Osteoblast (primary cell): ENCODE measurements around the gene PTPRN2. TPM values are rescaled to one million over a fixed set of nuclear protein-coding genes. Genes with fewer than 3 reads are reported as not detected.

Experiments
- DNase-seq: peaks from one replicate; pipeline ENCODE4 v3.0.0; 2011; ENCODE audit warnings: low spot score, mixed read lengths; ENCODE audit not compliant: insufficient read length; ENCODE audit errors: missing footprints
- H2AFZ ChIP-seq: 2 replicates; pipeline ENCODE4 v1.6.0; 2011; ENCODE audit warnings: mild to moderate bottlenecking, low read length
- H3K27ac ChIP-seq: 2 replicates; pipeline ENCODE4 v1.5.1; 2011; ENCODE audit warnings: mild to moderate bottlenecking, low read depth, low read length, moderate library complexity
- H3K27me3 ChIP-seq: 2 replicates; pipeline ENCODE4 v1.6.0; 2012; ENCODE audit warnings: mild to moderate bottlenecking, control low read depth, inconsistent platforms, low read length, moderate library complexity; ENCODE audit not compliant: insufficient read depth
- H3K36me3 ChIP-seq: 2 replicates; pipeline ENCODE4 v1.5.1; 2011; ENCODE audit warnings: mild to moderate bottlenecking, low read length, control low read depth, moderate library complexity; ENCODE audit not compliant: insufficient read depth
- H3K4me1 ChIP-seq: 2 replicates; pipeline ENCODE4 v1.5.1; 2011; ENCODE audit warnings: mild to moderate bottlenecking, low read length, control low read depth, moderate library complexity; ENCODE audit not compliant: insufficient read depth
- H3K4me2 ChIP-seq: 2 replicates; pipeline ENCODE4 v1.6.0; 2011; ENCODE audit warnings: mild to moderate bottlenecking, low read length; ENCODE audit not compliant: insufficient read depth
- H3K4me3 ChIP-seq: fragments of 200-600 bp; sonication (generic); 3 replicates; pipeline ENCODE4 v1.5.1; 2012; ENCODE audit warnings: mild to moderate bottlenecking, low read length, inconsistent platforms; ENCODE audit not compliant: insufficient read depth
- H3K79me2 ChIP-seq: 2 replicates; pipeline ENCODE4 v1.6.0; 2012; ENCODE audit warnings: mild to moderate bottlenecking, low read length, control low read depth, inconsistent platforms; ENCODE audit not compliant: insufficient read depth
- H3K9me3 ChIP-seq: 2 replicates; pipeline ENCODE4 v1.5.1; 2011; ENCODE audit warnings: low read depth, low read length, control low read depth
- H4K20me1 ChIP-seq: 2 replicates; pipeline ENCODE4 v1.6.0; 2012; ENCODE audit warnings: mild to moderate bottlenecking, low read length, control low read depth; ENCODE audit not compliant: insufficient read depth
- CTCF ChIP-seq: IDR thresholded peaks from 2 replicates; pipeline ENCODE4 v1.5.1; 2011; ENCODE audit warnings: mild to moderate bottlenecking, low read depth, low read length, moderate library complexity; ENCODE audit errors: extremely low read depth
- total RNA-seq: library from RNA; depleted of rRNA; stranded (reverse); fragments of >200 nt; gene quantifications from 2 replicates; pipeline ENCODE4 v1.2.3, GENCODE V29; 2012

Gene PTPRN2
- total RNA-seq, 1 donor: 0.36 TPM

GRCh38 chr7:157753713-157754415, 833.8 kb downstream of the PTPRN2 start:
- TF ChIP-seq CTCF: no peak
- Histone ChIP-seq H3K4me2 (no peak overlapping the region), H4K20me1 (no peaks in the 10 kb centered on the region), H3K27ac (no peak overlapping the region), H3K4me1 (no peaks in the 10 kb centered on the region), H2AFZ (no peak overlapping the region), H3K27me3 (no peaks in the 10 kb centered on the region), H3K9me3 (no peaks in the 10 kb centered on the region), H3K79me2 (no peaks in the 10 kb centered on the region), H3K4me3 (no peak overlapping the region), H3K36me3 (no peaks in the 10 kb centered on the region)
- DNase-seq: peak; percentile 85

- H3K79me2 ChIP-seq: no peaks in the 10 kb centered on the region
- no peak overlapping the region for H2AFZ ChIP-seq
- no peak overlapping the region for H3K4me2 ChIP-seq
- H3K4me1 ChIP-seq: no peaks in the 10 kb centered on the region
- H3K27ac ChIP-seq: no peak overlapping the region
- no peaks in the 10 kb centered on the region for H3K36me3 ChIP-seq
- no peaks in the 10 kb centered on the region for H3K27me3 ChIP-seq
- H4K20me1 ChIP-seq: no peaks in the 10 kb centered on the region
- H3K4me3 ChIP-seq: no peak overlapping the region
- H3K9me3 ChIP-seq: no peaks in the 10 kb centered on the region
- TF ChIP-seq CTCF: no peak
- DNase-seq: no peak
These were observed 834.8 kb downstream of the PTPRN2 start for GRCh38 chr7:157752832-157753291.

GRCh38 chr7:157751951-157752673, 835.5 kb downstream of the PTPRN2 start:
- Histone ChIP-seq H3K4me2 (no peak overlapping the region), H4K20me1 (no peaks in the 10 kb centered on the region), H3K9me3 (no peaks in the 10 kb centered on the region), H3K27me3 (no peaks in the 10 kb centered on the region), H3K4me1 (no peaks in the 10 kb centered on the region), H3K27ac (no peak overlapping the region), H3K36me3 (no peaks in the 10 kb centered on the region), H2AFZ (no peak overlapping the region), H3K4me3 (no peak overlapping the region), H3K79me2 (no peaks in the 10 kb centered on the region)
- peak; percentile 81 for DNase-seq
- no peak for TF ChIP-seq CTCF

GRCh38 chr7:157751406-157751805, 836.2 kb downstream of the PTPRN2 start:
- Histone ChIP-seq H4K20me1 (no peaks in the 10 kb centered on the region), H3K27me3 (no peaks in the 10 kb centered on the region), H2AFZ (no peak overlapping the region), H3K4me1 (no peaks in the 10 kb centered on the region), H3K79me2 (no peaks in the 10 kb centered on the region), H3K4me2 (no peak overlapping the region), H3K36me3 (no peaks in the 10 kb centered on the region), H3K27ac (no peak overlapping the region), H3K4me3 (no peak overlapping the region), H3K9me3 (no peaks in the 10 kb centered on the region)
- no peak for DNase-seq
- no peak for TF ChIP-seq CTCF
